ENCODE measurements around the gene PIGR. TPM values are rescaled to one million over a fixed set of nuclear protein-coding genes. Genes with fewer than 3 reads are reported as not detected.
A peak's percentile ranks its signal among the peaks of the same experiment; 100 is the strongest.

PIGR gene
- total and polyA plus RNA-seq, 5 donors from 2014 or later = not detected

- H3K27me3 ChIP-seq (ENCODE audit: control insufficient read depth, insufficient read depth, low read length) = no peaks in the 10 kb centered on the region
These were observed 11.9 kb upstream of the PIGR start for GRCh38 chr1:206958144-206958543.

GRCh38 chr1:206957639-206958038 lies 11.4 kb upstream of the PIGR start:
- no peak overlapping the region for H3K27ac Mint-ChIP-seq
- H3K9me3 Mint-ChIP-seq = no peaks in the 10 kb centered on the region
- Histone ChIP-seq H3K36me3 (ENCODE audit: control insufficient read depth, insufficient read depth, low read length) (no peaks in the 10 kb centered on the region), H3K27ac (ENCODE audit: insufficient read depth, low read length, poor library complexity, severe bottlenecking) (no peak overlapping the region), H3K27me3 (ENCODE audit: control insufficient read depth, insufficient read depth, low read length) (no peaks in the 10 kb centered on the region), H3K9me3 (ENCODE audit: control insufficient read depth in 2 of 2, low read length in 2 of 2) (no peaks in the 10 kb centered on the region), H3K4me1 (ENCODE audit: control insufficient read depth, insufficient read depth, low read length, poor library complexity, severe bottlenecking) (peaks cover 3% of the 10 kb centered on the region), H3K4me3 (ENCODE audit: low read depth, low read length) (no peak overlapping the region)
- no peaks in the 10 kb centered on the region for H3K36me3 Mint-ChIP-seq
- no peak overlapping the region for H3K4me3 Mint-ChIP-seq
- ATAC-seq (ENCODE audit: low read depth in 2 of 2) (no peak), DNase-seq (no peak)
- peaks cover 0 to 8% (median 6%) of the 10 kb centered on the region in 4 donors for H3K4me1 Mint-ChIP-seq
- peaks cover 4% of the 10 kb centered on the region for H3K27me3 Mint-ChIP-seq

More at GRCh38 chr1:206958144-206958543, 11.9 kb upstream of the PIGR start:
- Mint-ChIP-seq H3K36me3 (no peaks in the 10 kb centered on the region), H3K27ac (no peak overlapping the region), H3K9me3 (no peaks in the 10 kb centered on the region), H3K27me3 (peaks cover 4% of the 10 kb centered on the region), H3K4me1 (peaks cover 0 to 12% (median 9%) of the 10 kb centered on the region in 4 donors), H3K4me3 (no peak overlapping the region)
- ATAC-seq (ENCODE audit: low read depth in 2 of 2) = no peak
- H3K36me3 ChIP-seq (ENCODE audit: control insufficient read depth, insufficient read depth, low read length) = no peaks in the 10 kb centered on the region
- no peaks in the 10 kb centered on the region for H3K9me3 ChIP-seq (ENCODE audit: control insufficient read depth in 2 of 2, low read length in 2 of 2)
- no peak for DNase-seq
- H3K4me3 ChIP-seq (ENCODE audit: low read depth, low read length) = no peak overlapping the region
- H3K27ac ChIP-seq (ENCODE audit: insufficient read depth, low read length, poor library complexity, severe bottlenecking) = no peak overlapping the region
- H3K4me1 ChIP-seq (ENCODE audit: control insufficient read depth, insufficient read depth, low read length, poor library complexity, severe bottlenecking) = peaks cover 3% of the 10 kb centered on the region

GRCh38 chr1:206955476-206956451 lies 9.5 kb upstream of the PIGR start:
- Mint-ChIP-seq H3K36me3 (no peaks in the 10 kb centered on the region), H3K27ac (peak overlapping the region in 2 of 3 donors; percentile 9 to 24), H3K4me1 (no peaks in the 10 kb centered on the region), H3K4me3 (no peak overlapping the region), H3K9me3 (peaks cover 0 to 2% (median 0%) of the 10 kb centered on the region in 7 donors), H3K27me3 (peaks cover 4% of the 10 kb centered on the region)
- no peaks in the 10 kb centered on the region for H3K27me3 ChIP-seq (ENCODE audit: control insufficient read depth, insufficient read depth, low read length)
- ATAC-seq (ENCODE audit: low read depth in 2 of 2) (no peak), DNase-seq (no peak)
- no peaks in the 10 kb centered on the region for H3K36me3 ChIP-seq (ENCODE audit: control insufficient read depth, insufficient read depth, low read length)
- no peaks in the 10 kb centered on the region for H3K4me1 ChIP-seq (ENCODE audit: control insufficient read depth, insufficient read depth, low read length, poor library complexity, severe bottlenecking)
- H3K27ac ChIP-seq (ENCODE audit: insufficient read depth, low read length, poor library complexity, severe bottlenecking) = no peak overlapping the region
- no peaks in the 10 kb centered on the region for H3K9me3 ChIP-seq (ENCODE audit: control insufficient read depth in 2 of 2, low read length in 2 of 2)
- no peak overlapping the region for H3K4me3 ChIP-seq (ENCODE audit: low read depth, low read length)

- peaks cover 4% of the 10 kb centered on the region for H3K27me3 Mint-ChIP-seq
- H3K27ac Mint-ChIP-seq = no peak overlapping the region
- DNase-seq (peak in 1 of 3 donors; percentile 18), ATAC-seq (ENCODE audit: low read depth in 2 of 2) (no peak)
- no peak overlapping the region for H3K27ac ChIP-seq (ENCODE audit: insufficient read depth, low read length, poor library complexity, severe bottlenecking)
- no peak overlapping the region for H3K4me3 ChIP-seq (ENCODE audit: low read depth, low read length)
- H3K4me3 Mint-ChIP-seq = no peak overlapping the region
- H3K9me3 ChIP-seq (ENCODE audit: control insufficient read depth in 2 of 2, low read length in 2 of 2) = no peaks in the 10 kb centered on the region
- no peaks in the 10 kb centered on the region for H3K4me1 ChIP-seq (ENCODE audit: control insufficient read depth, insufficient read depth, low read length, poor library complexity, severe bottlenecking)
- H3K9me3 Mint-ChIP-seq = peaks cover 0 to 3% (median 0%) of the 10 kb centered on the region in 7 donors
- no peaks in the 10 kb centered on the region for H3K4me1 Mint-ChIP-seq
- H3K36me3 Mint-ChIP-seq = peaks cover 4% of the 10 kb centered on the region
- no peaks in the 10 kb centered on the region for H3K36me3 ChIP-seq (ENCODE audit: control insufficient read depth, insufficient read depth, low read length)
- no peaks in the 10 kb centered on the region for H3K27me3 ChIP-seq (ENCODE audit: control insufficient read depth, insufficient read depth, low read length)
These were observed 8.4 kb upstream of the PIGR start for GRCh38 chr1:206954459-206955342.

GRCh38 chr1:206953626-206954025 lies 7.4 kb upstream of the PIGR start:
- Mint-ChIP-seq H3K27ac (peak overlapping the region in 1 of 3 donors; percentile 26), H3K4me3 (no peak overlapping the region), H3K4me1 (no peaks in the 10 kb centered on the region), H3K27me3 (peaks cover under 1% of the 10 kb centered on the region), H3K36me3 (peaks cover 4% of the 10 kb centered on the region), H3K9me3 (peaks cover 0 to 3% (median 0%) of the 10 kb centered on the region in 7 donors)
- Histone ChIP-seq H3K4me3 (ENCODE audit: low read depth, low read length) (no peak overlapping the region), H3K27ac (ENCODE audit: insufficient read depth, low read length, poor library complexity, severe bottlenecking) (no peak overlapping the region), H3K27me3 (ENCODE audit: control insufficient read depth, insufficient read depth, low read length) (no peaks in the 10 kb centered on the region), H3K4me1 (ENCODE audit: control insufficient read depth, insufficient read depth, low read length, poor library complexity, severe bottlenecking) (no peaks in the 10 kb centered on the region), H3K36me3 (ENCODE audit: control insufficient read depth, insufficient read depth, low read length) (no peaks in the 10 kb centered on the region), H3K9me3 (ENCODE audit: control insufficient read depth in 2 of 2, low read length in 2 of 2) (no peaks in the 10 kb centered on the region)
- ATAC-seq (ENCODE audit: low read depth in 2 of 2) (no peak), DNase-seq (no peak)

- no peaks in the 10 kb centered on the region for H3K4me1 ChIP-seq (ENCODE audit: control insufficient read depth, insufficient read depth, low read length, poor library complexity, severe bottlenecking)
- no peak for DNase-seq
- H3K4me3 Mint-ChIP-seq = no peak overlapping the region
These were observed 6.9 kb upstream of the PIGR start for GRCh38 chr1:206953126-206953525.

GRCh38 chr1:206952171-206952570 lies 5.9 kb upstream of the PIGR start:
- Mint-ChIP-seq H3K9me3 (peaks cover 0 to 3% (median 0%) of the 10 kb centered on the region in 7 donors), H3K36me3 (peaks cover 4% of the 10 kb centered on the region), H3K27ac (no peak overlapping the region), H3K27me3 (no peaks in the 10 kb centered on the region), H3K4me1 (no peaks in the 10 kb centered on the region), H3K4me3 (no peak overlapping the region)
- Histone ChIP-seq H3K4me3 (ENCODE audit: low read depth, low read length) (no peak overlapping the region), H3K27ac (ENCODE audit: insufficient read depth, low read length, poor library complexity, severe bottlenecking) (no peak overlapping the region), H3K4me1 (ENCODE audit: control insufficient read depth, insufficient read depth, low read length, poor library complexity, severe bottlenecking) (no peaks in the 10 kb centered on the region), H3K27me3 (ENCODE audit: control insufficient read depth, insufficient read depth, low read length) (no peaks in the 10 kb centered on the region), H3K9me3 (ENCODE audit: control insufficient read depth in 2 of 2, low read length in 2 of 2) (no peaks in the 10 kb centered on the region), H3K36me3 (ENCODE audit: control insufficient read depth, insufficient read depth, low read length) (no peaks in the 10 kb centered on the region)
- no peak for DNase-seq
- no peak for ATAC-seq (ENCODE audit: low read depth in 2 of 2)

More at GRCh38 chr1:206953126-206953525, 6.9 kb upstream of the PIGR start:
- Histone ChIP-seq H3K9me3 (ENCODE audit: control insufficient read depth in 2 of 2, low read length in 2 of 2) (no peaks in the 10 kb centered on the region), H3K27ac (ENCODE audit: insufficient read depth, low read length, poor library complexity, severe bottlenecking) (no peak overlapping the region), H3K4me3 (ENCODE audit: low read depth, low read length) (no peak overlapping the region), H3K27me3 (ENCODE audit: control insufficient read depth, insufficient read depth, low read length) (no peaks in the 10 kb centered on the region), H3K36me3 (ENCODE audit: control insufficient read depth, insufficient read depth, low read length) (no peaks in the 10 kb centered on the region)
- no peak overlapping the region for H3K27ac Mint-ChIP-seq
- H3K36me3 Mint-ChIP-seq = peaks cover 4% of the 10 kb centered on the region
- H3K9me3 Mint-ChIP-seq = peaks cover 0 to 3% (median 0%) of the 10 kb centered on the region in 7 donors
- no peak for ATAC-seq (ENCODE audit: low read depth in 2 of 2)
- H3K4me1 Mint-ChIP-seq = no peaks in the 10 kb centered on the region
- no peaks in the 10 kb centered on the region for H3K27me3 Mint-ChIP-seq
